Effector CD4-positive, alpha-beta T cell (primary cell): ENCODE measurements around the gene MAD1L1.

Experiments used
- DNase-seq: peaks from one replicate; pipeline ENCODE4 v3.0.0-alpha.2; 2020

MAD1L1 gene

GRCh38 chr7:2199528-2199927, 33.2 kb downstream of the MAD1L1 start:
- DNase-seq = no peak

DNA sequence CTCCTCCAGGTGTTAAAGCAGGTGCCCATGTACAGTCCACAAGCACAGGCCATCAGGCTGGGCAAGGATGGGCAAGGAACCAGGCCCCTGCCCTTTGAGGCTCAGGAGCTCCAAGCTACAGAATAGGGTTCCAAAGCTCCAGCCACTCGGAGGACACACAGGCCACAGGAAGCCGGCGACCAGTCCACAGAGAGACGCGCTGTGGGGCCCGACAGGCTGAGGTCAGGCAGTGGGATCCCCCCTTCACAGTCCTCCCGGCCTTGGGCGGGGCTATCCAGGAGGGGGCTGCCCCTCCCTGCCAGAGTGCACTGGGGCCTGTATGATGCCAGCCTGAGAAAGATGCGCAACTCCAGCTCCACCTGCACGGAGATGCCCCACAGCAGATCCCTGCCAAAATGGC, 34.0 kb downstream of the MAD1L1 start:
- no peak for DNase-seq

GRCh38 chr7:2198206-2198605, 34.5 kb downstream of the MAD1L1 start:
- no peak for DNase-seq

DNA sequence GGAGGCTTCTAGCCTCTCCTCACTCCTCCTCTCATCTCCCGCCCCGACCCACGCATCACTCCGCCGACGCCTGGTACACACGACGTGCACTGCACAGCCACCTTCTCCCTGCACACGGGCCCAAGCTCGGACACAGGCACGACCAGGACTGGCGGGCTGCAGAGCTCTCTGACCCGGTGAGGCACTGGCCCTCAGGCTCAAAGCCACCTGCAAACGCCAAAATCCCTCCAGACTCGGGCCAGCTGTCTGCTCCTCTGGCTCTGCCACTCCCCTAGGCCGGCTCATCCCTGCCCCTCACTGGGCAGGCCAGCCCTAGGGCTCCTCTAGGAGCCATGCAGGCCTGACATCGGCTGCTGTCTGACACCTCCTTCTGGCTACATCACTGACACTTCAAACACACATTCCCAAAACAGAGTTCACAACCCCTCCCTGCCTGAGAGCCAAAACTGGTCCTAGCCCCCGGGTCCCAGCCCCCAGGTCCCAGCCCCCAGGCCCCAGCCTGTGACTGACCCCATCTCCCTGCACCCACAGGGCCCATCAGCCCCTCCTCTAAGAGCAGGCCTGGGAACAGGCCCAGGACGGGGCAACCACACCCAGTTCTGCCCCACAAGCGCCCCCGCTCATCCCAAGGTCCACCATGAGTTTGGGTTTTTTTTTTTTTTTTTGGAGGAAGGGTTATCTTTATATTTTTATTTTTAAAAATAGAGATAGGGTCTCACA, 35.1 kb downstream of the MAD1L1 start:
- DNase-seq = no peak

DNA sequence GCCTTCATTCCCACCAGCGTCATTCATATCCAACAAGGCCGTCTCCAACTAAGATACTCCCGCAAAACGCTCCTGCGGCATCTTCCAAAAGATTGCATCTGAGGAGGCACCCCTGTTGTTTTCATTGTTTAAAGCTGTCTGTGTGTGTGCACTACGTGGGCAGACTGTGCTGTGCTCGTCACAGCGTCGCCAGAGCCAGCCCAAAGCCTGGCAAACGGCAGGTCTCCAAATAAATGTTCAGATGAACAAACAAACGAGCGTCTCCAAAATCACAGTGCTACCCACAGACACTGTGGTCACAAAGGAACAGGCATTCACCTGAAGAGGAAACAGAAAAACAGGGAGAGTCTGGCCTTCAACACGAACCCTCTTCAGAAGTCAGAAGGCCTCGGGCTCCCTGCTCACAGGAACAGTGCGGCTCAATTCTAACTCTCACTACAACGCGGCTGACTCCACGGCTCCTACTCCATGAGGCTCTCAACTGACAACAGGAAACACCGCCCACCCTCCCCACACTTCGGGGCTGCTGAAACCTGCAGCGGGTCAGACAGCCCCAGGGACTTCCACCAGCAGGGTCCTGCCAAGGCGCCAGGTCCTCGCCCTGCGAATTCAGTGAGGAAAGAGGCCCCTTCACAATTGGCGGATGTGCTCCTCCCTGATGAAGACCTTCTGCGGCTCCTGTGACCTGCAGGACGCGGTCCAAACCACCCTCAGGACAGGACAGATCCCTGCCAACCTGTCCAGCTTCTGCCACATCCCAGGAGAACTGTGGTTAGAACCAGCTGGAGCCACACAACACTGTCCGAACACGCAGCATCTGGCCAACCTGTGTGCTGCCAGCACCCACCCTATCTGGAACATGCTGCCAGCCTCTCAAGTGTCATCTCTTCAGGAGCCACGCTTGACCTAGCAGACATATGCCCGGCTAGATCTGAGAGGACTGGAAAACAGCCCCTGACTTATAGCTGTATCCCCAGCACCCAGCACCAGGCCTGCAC, 36.1 kb downstream of the MAD1L1 start:
- DNase-seq = no peak

DNA sequence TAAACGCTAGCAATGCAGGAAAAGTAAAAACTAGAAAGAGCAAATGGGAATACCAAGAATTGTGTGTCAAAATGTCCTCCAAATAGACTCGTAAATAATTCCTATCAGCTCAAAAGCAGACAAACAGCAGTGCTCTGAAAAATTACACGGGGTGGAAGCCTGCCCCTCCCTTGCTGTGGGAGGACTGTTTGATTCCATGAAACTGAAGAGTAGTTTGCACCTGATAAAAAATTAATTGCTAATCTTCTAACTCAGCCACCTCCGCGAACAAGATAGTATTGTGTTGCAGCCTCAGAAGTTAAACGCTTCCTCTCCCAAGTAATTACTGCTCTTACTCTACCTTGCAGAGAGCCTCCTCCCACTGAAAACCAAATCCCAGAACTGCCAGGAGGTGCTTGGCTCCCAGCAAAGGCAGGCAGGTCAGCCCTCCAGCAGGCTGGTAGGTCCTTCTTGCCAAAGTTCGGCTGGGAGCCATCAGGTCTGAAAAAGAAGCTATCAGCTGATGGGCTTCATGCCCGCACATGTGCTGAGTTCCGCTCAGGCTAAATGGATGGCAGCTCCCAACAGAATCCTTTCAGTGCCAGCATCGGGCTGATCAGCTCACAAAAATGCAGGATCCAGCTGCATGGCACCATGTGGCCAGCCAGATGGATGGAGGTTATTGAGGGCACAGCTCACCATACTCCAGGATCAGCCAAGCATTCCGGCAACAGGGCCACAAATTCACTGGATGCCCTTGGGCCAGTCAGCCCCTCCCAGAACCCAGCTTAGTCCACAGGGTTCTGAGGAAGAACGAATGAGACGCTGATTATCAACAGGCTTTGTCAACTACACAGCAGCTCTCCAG, 37.1 kb downstream of the MAD1L1 start:
- no peak for DNase-seq

- DNase-seq = no peak
Measured at GRCh38 chr7:2193575-2194305, 39.0 kb downstream of the MAD1L1 start.

GRCh38 chr7:2192831-2193534, 39.8 kb downstream of the MAD1L1 start:
- DNase-seq = no peak

GRCh38 chr7:2191016-2191415, 41.7 kb downstream of the MAD1L1 start:
- DNase-seq = no peak

DNA sequence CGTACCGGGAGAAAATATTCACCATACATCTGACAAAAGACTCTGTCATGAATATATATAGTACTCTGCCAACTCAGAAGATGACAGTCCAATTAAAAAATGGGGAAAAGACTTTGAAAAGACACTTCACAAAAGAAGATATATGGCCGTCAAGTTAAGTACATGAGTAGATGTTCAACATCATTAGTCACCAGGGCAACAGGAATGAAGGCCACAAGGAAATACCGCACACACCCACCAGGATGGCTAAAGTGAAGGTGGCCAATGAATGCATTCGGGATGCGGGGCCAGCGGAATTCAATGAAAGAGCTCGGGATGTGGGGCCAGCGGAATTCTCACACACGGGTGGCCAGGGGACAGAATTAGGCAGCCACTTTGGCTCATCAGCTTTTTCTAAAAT, 42.2 kb downstream of the MAD1L1 start:
- no peak for DNase-seq

DNA sequence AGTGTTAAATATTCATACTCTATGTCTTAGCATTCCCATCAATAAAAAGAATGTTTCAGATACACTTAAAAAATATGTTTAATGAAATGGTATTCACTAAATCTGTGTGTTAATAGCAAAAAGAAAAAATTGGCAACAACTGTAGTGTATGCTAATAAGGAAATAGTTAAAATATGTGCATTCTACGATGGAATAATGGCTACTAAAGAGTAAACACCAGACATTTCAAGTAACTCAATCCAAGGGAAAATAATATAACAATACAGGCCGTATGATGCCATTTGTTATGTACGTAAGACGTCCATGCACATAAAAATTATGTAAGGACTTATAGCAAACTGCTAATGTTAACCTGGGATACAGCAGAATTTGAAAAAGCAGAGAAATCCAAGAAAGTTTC, 46.6 kb downstream of the MAD1L1 start:
- DNase-seq = no peak

GRCh38 chr7:2185715-2186114, 47.0 kb downstream of the MAD1L1 start:
- DNase-seq = no peak

- no peak for DNase-seq
Measured at GRCh38 chr7:2182461-2182860, 50.3 kb downstream of the MAD1L1 start.

DNA sequence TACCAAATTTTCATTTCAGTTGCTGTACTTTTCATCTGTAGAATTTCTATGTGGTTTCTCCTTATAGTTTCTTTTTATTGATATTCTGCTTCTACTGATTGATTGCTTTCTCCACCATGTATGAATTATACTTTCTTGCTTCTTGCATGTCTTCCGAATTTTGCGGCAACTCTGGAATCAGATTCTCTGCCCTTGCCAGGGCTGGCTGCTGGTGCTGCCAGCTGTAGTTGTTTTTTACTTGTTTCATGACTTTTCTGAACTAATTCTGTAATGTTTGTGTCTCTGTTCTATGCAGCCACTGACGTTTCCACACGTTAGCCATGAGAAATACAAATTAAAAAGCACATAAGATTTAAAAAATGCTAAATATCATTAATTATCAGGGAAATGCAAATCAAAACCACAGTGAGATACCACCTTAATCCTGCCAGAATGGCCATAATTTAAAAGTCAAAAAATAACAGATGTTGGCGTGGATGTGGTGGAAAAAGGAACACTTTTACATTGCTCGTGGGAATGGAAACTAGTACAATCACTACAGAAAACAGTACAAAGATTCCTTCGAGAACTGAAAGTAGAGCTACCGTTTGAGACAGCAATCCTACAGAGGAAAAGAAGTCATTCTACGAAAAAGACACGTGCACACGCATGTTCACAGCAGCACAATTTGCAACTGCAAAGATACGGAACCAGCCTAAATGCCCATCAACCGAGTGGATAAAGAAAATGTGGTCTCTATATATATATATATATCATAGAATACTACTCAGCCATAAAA, 51.5 kb downstream of the MAD1L1 start:
- no peak for DNase-seq

DNA sequence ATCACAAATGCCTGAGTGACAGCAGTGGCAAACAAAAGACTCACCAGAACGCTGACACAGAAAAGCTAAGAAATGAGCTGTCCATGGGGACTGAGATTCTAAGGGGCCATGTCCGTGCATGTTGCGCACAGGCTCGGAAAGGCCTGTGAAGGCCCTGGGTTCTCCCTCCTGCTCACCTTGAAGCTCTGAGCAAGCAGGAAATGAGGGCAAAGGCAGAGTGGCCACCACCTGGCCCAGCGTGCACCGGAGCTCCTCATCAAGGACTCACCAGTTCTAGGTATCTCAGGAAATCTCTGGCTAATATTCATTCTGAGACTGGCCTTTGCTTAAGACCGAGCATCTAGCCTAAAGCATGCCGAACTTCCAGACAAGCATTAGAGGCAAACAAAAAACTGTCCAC, 52.7 kb downstream of the MAD1L1 start:
- DNase-seq = no peak

- no peak for DNase-seq
Measured at GRCh38 chr7:2175514-2175913, 57.2 kb downstream of the MAD1L1 start.

DNA sequence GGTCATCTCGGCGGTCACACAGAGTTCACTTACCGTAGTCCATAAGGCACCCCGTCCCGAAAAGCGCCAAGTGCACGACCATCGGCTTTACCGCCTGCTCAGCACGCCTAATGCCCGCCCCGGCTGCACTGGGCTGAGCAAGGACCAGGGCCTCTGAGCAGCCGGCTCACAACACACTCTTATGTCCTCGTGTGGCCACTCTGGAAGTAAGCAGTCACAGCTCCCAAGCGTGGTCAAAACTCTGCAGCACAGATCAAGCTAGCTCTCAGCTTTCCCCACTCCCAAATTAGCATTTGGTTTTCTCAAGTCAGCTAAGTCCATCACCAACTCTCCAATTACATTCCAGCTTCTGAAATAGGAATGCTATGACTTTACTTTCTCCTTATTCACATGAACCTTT, 57.7 kb downstream of the MAD1L1 start:
- no peak for DNase-seq

- no peak for DNase-seq
Measured at GRCh38 chr7:2173189-2173827, 59.4 kb downstream of the MAD1L1 start.

GRCh38 chr7:2172311-2173188, 60.2 kb downstream of the MAD1L1 start:
- DNase-seq = no peak
